COLO829 (cell line): ENCODE measurements around the gene RXFP3.
"Not testable (repeated sequence)": the region's sequence is repeated elsewhere in the genome, so short reads cannot be mapped to it uniquely, and the experiment has no call there.

Source experiments
- DNase-seq: peaks from one replicate; pipeline ENCODE4 v3.0.0; 2012; ENCODE audit warnings: low spot score

Gene RXFP3

GRCh38 chr5:33936381-33937016 lies at the start of gene RXFP3:
TSS of gene RXFP3 (plus strand) at chr5:33936386. CDS start at chr5:33936741, 355 bp downstream.
- DNase-seq = no peak

GRCh38 chr5:33887268-33887667 lies 48.9 kb upstream of the RXFP3 start:
- DNase-seq = no peak

GRCh38 chr5:33888587-33888986 lies 47.6 kb upstream of the RXFP3 start:
- no peak for DNase-seq

GRCh38 chr5:33890131-33891032 lies 45.8 kb upstream of the RXFP3 start:
- no peak for DNase-seq

GRCh38 chr5:33891446-33891787 lies 44.8 kb upstream of the RXFP3 start:
- DNase-seq = no peak

GRCh38 chr5:33891788-33892619 lies 44.2 kb upstream of the RXFP3 start, which contains the start of gene ADAMTS12:
TSS of gene ADAMTS12 (minus strand) at chr5:33891990. CDS start at chr5:33891856, 134 bp downstream.
- no peak for DNase-seq

GRCh38 chr5:33892620-33893137 lies 43.5 kb upstream of the RXFP3 start:
- no peak for DNase-seq

GRCh38 chr5:33894566-33894965 lies 41.6 kb upstream of the RXFP3 start:
- DNase-seq = no peak

- DNase-seq = no peak
Observed at GRCh38 chr5:33901156-33901555, 35.0 kb upstream of the RXFP3 start.

GRCh38 chr5:33903118-33903517 lies 33.1 kb upstream of the RXFP3 start:
- no peak for DNase-seq

- DNase-seq = no peak
Observed at GRCh38 chr5:33905381-33905780, 30.8 kb upstream of the RXFP3 start.

- DNase-seq = not testable (repeated sequence)
Observed at GRCh38 chr5:33906248-33906647, 29.9 kb upstream of the RXFP3 start.

- not testable (repeated sequence) for DNase-seq
Observed at GRCh38 chr5:33914844-33915243, 21.3 kb upstream of the RXFP3 start.

- no peak for DNase-seq
Observed at GRCh38 chr5:33921002-33921401, 15.2 kb upstream of the RXFP3 start.

- no peak for DNase-seq
Observed at GRCh38 chr5:33925278-33925677, 10.9 kb upstream of the RXFP3 start.

GRCh38 chr5:33927685-33928084 lies 8.5 kb upstream of the RXFP3 start:
- no peak for DNase-seq

GRCh38 chr5:33928283-33928682 lies 7.9 kb upstream of the RXFP3 start:
- DNase-seq = no peak

- no peak for DNase-seq
Observed at GRCh38 chr5:33929925-33930690, 6.1 kb upstream of the RXFP3 start.

- DNase-seq = no peak
Observed at GRCh38 chr5:33931136-33931535, 5.0 kb upstream of the RXFP3 start.

GRCh38 chr5:33933723-33934169 lies 2.4 kb upstream of the RXFP3 start:
- no peak for DNase-seq

GRCh38 chr5:33934176-33934575 lies 2.0 kb upstream of the RXFP3 start:
- DNase-seq = no peak
